Tibial artery (tissue), 4 donors: ENCODE data around the gene NHERF2.

Source experiments
- DNase-seq, 2 donors: peaks; one replicate each; pipeline ENCODE4 v3.0.0-alpha.2; 2019
- H3K27ac ChIP-seq, 2 donors: fragments of 200-600 bp; sonication (generic) in 1 of 2; 1 replicate in 1 of 2; 2 replicates in 1 of 2; pipeline ENCODE4 v1.5.1; 2018 to 2019; ENCODE audit warnings: mild to moderate bottlenecking in 1 of 2
- H3K27me3 ChIP-seq, 2 donors: fragments of 200-600 bp; sonication (generic) in 1 of 2; one replicate each; pipeline versions ENCODE4 v1.5.1 to v1.6.0; 2016 to 2019
- H3K36me3 ChIP-seq, 3 donors: fragments of 200-600 bp; sonication (generic) in 2 of 3; one replicate each; pipeline ENCODE4 v1.5.1; 2016 to 2019; ENCODE audit warnings: mild to moderate bottlenecking in 2 of 3
- H3K4me1 ChIP-seq, 4 donors: fragments of 200-600 bp; sonication (generic) in 2 of 4; 1 replicate in 3 of 4; 2 replicates in 1 of 4; pipeline ENCODE4 v1.5.1; 2016 to 2019
- H3K4me3 ChIP-seq, 2 donors: fragments of 200-600 bp; sonication (generic) in 1 of 2; 1 replicate in 1 of 2; 2 replicates in 1 of 2; pipeline ENCODE4 v1.5.1; 2018 to 2019; ENCODE audit warnings: mild to moderate bottlenecking in 2 of 2
- H3K9me3 ChIP-seq, 3 donors: fragments of 200-600 bp; sonication (generic) in 1 of 3; one replicate each; pipeline ENCODE4 v1.5.1; 2016 to 2019
- intact Hi-C: fragments of 100-400 bp; cut with DNase I; formaldehyde crosslinking; loops from one replicate; pipeline ENCODE4 v1.15.0; 2023; ENCODE audit warnings: low total_unique reads
- TF ChIP-seq, protein P1 (sequence below), 2 experiments: fragments of 200-600 bp in 1 of 2; fragments of 450-650 bp in 1 of 2; IDR thresholded peaks; one replicate each; pipeline ENCODE4 v1.5.1; 2017 to 2019; ENCODE audit warnings: antibody characterized with exemption in 2 of 2, mild to moderate bottlenecking in 1 of 2, moderate library complexity in 1 of 2

The NHERF2 gene

DNA sequence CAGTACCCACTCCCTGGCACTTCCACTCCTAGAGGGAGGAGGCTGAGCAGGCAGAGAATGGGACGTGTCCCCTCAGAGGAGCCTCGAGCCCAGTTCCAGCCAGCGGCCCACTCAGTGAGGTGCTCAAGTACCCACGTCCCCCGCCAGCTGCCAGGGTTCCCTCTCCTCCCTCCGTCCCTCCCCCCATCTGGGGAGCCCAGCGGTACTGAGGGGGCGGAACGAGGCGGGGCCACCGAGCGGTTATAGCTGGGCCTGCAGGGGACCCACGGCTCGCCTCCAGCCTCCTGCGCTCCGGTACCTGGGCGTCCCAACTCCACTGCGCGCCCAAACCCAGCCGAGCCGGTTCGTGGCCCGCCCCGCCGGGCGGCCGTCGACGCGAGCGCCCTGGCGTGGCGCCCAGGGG lies 7.2 kb upstream of the NHERF2 start, which contains the start of gene NPW:
Gene NPW (plus strand): TSS at position 268 of the 403 bp plus-strand sequence.
- Histone ChIP-seq H3K4me1 (peaks cover 0 to 29% (median 27%) of the 10 kb centered on the region in 4 donors), H3K27ac (no peak within 1 kb of the TSS), H3K36me3 (no peaks in the 10 kb centered on the region), H3K9me3 (no peaks in the 10 kb centered on the region), H3K27me3 (peaks cover 0 to 48% of the 10 kb centered on the region in 2 donors), H3K4me3 (no peak within 1 kb of the TSS)
- intact Hi-C loops: no loop called here
- TF ChIP-seq, protein P1, sequence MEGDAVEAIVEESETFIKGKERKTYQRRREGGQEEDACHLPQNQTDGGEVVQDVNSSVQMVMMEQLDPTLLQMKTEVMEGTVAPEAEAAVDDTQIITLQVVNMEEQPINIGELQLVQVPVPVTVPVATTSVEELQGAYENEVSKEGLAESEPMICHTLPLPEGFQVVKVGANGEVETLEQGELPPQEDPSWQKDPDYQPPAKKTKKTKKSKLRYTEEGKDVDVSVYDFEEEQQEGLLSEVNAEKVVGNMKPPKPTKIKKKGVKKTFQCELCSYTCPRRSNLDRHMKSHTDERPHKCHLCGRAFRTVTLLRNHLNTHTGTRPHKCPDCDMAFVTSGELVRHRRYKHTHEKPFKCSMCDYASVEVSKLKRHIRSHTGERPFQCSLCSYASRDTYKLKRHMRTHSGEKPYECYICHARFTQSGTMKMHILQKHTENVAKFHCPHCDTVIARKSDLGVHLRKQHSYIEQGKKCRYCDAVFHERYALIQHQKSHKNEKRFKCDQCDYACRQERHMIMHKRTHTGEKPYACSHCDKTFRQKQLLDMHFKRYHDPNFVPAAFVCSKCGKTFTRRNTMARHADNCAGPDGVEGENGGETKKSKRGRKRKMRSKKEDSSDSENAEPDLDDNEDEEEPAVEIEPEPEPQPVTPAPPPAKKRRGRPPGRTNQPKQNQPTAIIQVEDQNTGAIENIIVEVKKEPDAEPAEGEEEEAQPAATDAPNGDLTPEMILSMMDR (IDR thresholded peaks at IDR 0.05): no peak
- no peak for DNase-seq

DNA sequence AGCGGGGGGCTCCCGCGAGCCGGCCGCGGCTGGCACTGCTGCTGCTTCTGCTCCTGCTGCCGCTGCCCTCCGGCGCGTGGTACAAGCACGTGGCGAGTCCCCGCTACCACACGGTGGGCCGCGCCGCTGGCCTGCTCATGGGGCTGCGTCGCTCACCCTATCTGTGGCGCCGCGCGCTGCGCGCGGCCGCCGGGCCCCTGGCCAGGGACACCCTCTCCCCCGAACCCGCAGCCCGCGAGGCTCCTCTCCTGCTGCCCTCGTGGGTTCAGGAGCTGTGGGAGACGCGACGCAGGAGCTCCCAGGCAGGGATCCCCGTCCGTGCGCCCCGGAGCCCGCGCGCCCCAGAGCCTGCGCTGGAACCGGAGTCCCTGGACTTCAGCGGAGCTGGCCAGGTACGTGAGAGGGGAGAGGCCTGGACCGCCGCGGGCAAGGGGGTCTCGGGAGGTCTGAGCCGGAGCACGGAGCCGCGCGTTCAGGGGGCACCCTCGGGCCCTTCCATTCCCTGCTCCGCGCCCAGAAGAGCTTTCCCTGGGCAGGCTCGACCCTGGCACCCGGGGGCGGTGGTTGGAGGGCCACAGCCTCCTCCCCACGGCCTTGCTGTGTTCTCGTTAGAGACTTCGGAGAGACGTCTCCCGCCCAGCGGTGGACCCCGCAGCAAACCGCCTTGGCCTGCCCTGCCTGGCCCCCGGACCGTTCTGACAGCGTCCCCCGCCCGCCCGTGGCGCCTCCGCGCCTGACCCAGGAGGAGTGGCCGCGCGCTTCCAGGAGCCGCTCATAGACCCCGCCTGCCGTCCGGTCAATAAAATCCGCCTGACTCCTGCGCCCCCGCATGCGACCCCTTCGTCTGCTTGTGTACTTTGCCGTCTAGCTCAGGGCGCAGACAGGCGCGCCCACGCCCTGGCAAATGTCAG lies 6.5 kb upstream of the NHERF2 start:
- Histone ChIP-seq H3K4me3 (no peak overlapping the region), H3K27me3 (peaks cover 0 to 48% of the 10 kb centered on the region in 2 donors), H3K36me3 (no peaks in the 10 kb centered on the region), H3K4me1 (peaks cover 0 to 29% (median 27%) of the 10 kb centered on the region in 4 donors), H3K9me3 (no peaks in the 10 kb centered on the region), H3K27ac (no peak overlapping the region)
- TF ChIP-seq, protein P1 (IDR thresholded peaks at IDR 0.05): no peak
- no peak for DNase-seq
- intact Hi-C loops: loop anchor here (5.0 kb wide), 1 partner anchor 122 kb away; no protein-coding TSS in a partner anchor

DNA sequence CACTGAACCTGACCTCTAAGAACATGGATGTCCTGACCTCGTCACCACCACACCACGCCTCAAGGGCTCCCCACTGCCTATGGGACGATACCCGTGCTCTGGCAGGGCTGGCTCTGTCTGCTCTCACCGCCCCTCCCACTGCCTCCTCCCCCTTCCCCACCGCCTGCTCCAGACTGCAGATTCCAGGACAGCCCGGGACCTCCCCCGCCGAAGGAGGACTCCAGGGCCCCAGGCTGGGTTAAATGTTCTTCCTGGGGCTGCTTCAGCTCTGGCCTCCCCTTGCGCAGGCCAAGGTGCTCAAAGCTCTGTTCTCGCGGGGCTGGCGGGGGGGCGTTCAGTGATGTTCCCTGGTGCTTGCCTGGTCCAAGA lies 4.0 kb upstream of the NHERF2 start:
- H3K9me3 ChIP-seq: no peaks in the 10 kb centered on the region
- peak overlapping the region in 1 of 2 donors; percentile 67 for H3K27ac ChIP-seq
- peak overlapping the region; percentile 12 to 43 for H3K4me3 ChIP-seq
- intact Hi-C loops: loop anchor here (5.0 kb wide), 1 partner anchor 120 kb away; no protein-coding TSS in a partner anchor
- H3K4me1 ChIP-seq: peaks cover 0 to 52% (median 43%) of the 10 kb centered on the region in 4 donors
- no peaks in the 10 kb centered on the region for H3K36me3 ChIP-seq
- peaks cover 0 to 41% of the 10 kb centered on the region in 2 donors for H3K27me3 ChIP-seq
- TF ChIP-seq, protein P1 (IDR thresholded peaks at IDR 0.05): no peak
- DNase-seq: no peak

DNA sequence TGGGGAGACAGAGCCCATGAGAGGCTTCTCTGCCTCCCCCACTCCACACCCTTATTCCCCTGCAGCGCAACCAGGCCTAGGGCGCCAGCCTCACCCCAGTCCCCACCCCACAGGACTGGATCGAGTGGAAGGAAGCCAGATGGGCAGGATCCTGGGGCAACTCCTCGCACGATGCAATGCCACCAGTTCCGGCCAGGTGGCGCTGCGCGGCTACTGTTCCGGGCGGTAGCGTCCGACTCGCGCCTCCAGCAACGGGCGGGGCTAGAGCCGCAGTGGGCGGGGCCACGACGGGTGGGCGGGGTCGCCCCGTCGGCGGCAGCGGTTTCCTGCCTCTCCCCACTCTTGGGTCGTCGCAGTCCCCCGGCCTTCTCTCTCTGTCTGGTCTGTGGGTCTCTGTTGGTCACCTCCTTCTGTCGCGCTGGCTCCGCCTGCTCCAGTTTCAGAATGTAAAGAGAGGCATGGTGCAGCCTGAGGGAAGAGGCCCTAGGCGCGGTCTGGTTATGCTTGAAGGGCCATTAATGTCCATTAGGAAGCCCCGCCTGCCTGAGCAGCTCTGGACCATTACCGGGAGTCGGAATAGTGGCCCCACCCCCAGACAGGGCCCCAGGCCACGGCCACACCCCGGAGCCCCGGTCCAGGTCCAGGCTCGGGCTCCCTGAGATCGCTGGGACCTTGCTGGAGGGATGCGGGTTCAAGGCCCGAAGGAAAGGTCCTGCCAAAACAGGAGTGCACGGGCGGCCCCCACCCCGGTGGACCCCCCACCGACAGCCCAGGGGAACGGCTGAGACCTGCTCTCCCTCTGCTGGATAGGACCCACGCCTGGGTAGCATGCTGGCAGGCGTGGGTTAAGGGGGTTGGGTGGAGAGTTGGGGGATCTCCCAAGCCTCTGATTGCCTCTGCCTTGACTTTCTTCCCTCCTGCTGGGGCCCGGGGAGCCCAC lies 3.3 kb upstream of the NHERF2 start:
- Histone ChIP-seq H3K36me3 (no peaks in the 10 kb centered on the region), H3K9me3 (no peaks in the 10 kb centered on the region), H3K27ac (peak overlapping the region; percentile 53 to 67), H3K4me3 (peak overlapping the region; percentile 33 to 43), H3K4me1 (peaks cover 0 to 59% (median 49%) of the 10 kb centered on the region in 4 donors), H3K27me3 (peaks cover 0 to 38% of the 10 kb centered on the region in 2 donors)
- DNase-seq: peak; percentile 88 to 94
- intact Hi-C loops: loop anchor here (5.0 kb wide), 1 partner anchor 119 kb away; no protein-coding TSS in a partner anchor
- TF ChIP-seq, protein P1 (IDR thresholded peaks at IDR 0.05): peak; percentile 96 to 98

DNA sequence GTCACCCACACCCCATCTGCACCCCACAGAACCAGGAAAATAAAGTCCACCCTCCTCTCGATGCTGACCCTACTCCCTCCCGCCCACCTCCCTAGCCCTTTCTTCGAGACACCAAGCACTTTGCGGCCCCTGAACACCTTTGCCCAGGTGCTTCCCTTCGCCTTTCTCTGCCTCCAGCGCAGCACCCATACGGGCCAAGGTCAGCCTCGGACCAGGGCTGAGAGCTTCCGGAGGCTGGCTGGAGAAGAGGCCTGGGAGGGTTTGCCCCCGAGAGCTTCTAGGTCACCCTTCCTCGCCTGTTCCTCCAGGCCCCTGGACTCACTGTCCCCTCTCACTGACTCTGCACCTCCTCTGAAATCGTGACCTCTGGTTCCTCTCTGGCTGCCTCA lies 2.7 kb upstream of the NHERF2 start:
- H3K4me3 ChIP-seq: no peak overlapping the region
- TF ChIP-seq, protein P1 (IDR thresholded peaks at IDR 0.05): no peak
- peak overlapping the region in 1 of 2 donors; percentile 67 for H3K27ac ChIP-seq
- no peaks in the 10 kb centered on the region for H3K9me3 ChIP-seq
- no peaks in the 10 kb centered on the region for H3K36me3 ChIP-seq
- DNase-seq: no peak
- intact Hi-C loops: loop anchor here (5.0 kb wide), 1 partner anchor 118 kb away; no protein-coding TSS in a partner anchor
- H3K27me3 ChIP-seq: peaks cover 0 to 33% of the 10 kb centered on the region in 2 donors
- peaks cover 0 to 65% (median 56%) of the 10 kb centered on the region in 4 donors for H3K4me1 ChIP-seq
